HG03103 (cell line): ENCODE measurements around the gene RASD1.
"Not testable (repeated sequence)": the region's sequence is repeated elsewhere in the genome, so short reads cannot be mapped to it uniquely, and the experiment has no call there.

Source experiments
- ATAC-seq: cut with Tn5 transposase; IDR thresholded peaks from one replicate; pipeline ENCODE4 v1.9.1; 2021; ENCODE audit warnings: low read depth; ENCODE audit not compliant: unreplicated experiment

Gene RASD1

DNA sequence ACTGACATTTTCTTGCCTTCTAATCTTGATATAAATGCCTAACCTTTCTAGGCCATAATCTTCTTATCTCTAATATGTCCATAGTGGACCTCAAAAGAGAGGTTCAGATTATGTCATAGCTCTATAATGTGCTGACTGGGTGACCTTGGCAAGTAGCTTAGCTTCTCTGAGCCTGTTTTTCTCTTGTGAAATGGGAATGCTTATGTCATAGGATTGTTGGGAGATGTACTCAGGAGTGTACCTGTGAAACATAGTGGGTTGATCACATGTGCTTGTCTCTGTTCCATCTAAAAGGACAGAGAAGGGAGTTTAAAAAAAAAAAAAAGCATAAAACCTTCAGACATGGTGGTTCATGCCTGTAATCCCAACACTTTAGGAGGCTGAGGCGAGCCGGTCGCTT, 17.0 kb downstream of the RASD1 start:
- no peak for ATAC-seq

DNA sequence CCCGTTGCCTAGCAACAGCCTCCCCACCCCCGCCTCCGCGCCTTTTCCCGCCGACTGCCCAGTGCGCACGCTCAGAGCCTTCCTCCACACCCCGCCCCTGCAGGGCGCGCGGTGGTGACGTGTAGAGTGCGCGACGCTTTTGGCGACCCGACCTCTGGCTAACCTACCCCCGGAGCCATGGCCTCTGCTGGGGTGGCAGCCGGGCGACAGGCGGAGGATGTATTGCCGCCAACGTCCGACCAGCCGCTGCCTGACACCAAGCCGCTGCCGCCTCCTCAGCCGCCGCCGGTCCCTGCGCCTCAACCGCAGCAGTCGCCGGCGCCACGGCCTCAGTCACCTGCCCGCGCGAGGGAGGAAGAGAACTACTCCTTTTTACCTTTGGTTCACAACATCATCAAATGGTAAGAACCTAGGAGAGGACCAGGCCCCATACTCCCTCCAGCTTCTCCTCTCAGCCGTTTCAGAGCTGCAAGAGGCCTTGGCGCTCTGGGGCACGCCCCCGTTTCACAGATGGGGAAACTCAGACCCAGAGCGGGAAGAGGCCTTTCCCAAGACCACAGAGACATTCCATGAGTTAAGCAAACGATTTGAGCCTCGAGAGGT, 19.2 kb downstream of the RASD1 start, which contains the start of gene MED9:
MED9 (plus strand) TSS at position 136 of the 603 bp plus-strand sequence; CDS start at position 178, 42 bp downstream.
- ATAC-seq, result peak; percentile 68

DNA sequence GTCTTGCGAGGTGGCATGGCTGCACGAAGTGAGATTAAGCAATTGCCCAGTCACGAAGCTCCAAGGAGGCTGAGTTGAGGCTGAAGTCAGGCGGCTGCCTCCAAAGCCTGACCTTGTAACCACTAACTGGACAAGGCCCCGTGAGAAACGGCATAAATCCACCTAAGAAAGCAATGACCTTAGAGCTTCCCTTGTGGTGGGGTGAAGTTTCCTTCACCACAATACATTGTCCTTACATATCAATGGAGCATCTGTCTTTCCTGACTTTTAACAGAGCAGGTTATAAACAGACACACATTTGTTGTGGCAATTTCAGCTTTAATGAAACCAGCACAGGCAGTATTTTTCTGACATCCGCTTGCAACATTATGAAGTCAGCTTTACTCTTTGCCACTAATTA, 21.9 kb downstream of the RASD1 start:
- no peak for ATAC-seq

DNA sequence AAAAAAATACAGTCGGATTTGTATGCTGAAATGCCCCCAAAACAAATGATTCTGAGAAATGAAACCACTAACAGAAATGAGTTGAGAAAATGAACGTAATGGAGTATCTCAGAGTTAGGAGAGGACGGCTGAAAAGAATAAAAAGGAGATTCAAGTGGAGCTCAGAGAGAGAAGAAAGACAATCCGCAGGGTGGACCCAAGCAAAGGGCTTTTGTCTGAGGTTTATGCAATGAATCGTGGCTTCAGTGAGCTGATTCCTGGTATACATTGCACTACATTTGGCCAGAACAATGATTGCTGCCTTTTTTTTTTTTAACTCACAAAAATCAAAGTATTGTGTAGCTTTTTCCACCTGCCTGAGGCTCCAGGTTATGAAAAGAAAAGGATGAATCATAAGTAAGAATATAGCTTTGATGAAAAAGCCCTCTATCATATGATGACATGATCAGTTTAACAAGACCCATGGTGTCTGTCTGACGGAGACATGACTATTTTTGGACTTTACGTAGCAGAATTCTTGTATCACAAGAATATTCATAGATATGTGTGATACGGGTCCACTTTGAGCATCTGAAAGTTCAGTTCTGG, 23.8 kb downstream of the RASD1 start:
- ATAC-seq, result no peak

DNA sequence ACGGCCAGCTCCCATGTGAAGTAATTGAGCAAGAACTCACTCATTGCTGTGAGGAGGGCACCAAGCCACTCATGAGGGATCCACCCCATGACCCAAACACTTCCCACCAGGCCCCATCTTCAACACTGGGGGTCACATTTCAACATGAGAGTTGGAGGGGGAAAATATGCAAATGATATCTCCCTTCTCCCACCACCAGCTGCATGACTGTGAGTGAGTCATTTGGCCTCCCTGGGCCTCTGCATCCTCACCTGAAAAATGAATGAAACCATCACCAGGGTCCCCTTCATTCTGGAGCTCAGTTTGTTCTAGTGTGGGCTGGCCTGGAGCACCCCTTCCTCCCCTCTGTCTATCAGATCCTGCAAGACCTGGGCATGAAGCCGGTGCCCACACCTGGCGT, 26.2 kb downstream of the RASD1 start:
- ATAC-seq, result no peak

DNA sequence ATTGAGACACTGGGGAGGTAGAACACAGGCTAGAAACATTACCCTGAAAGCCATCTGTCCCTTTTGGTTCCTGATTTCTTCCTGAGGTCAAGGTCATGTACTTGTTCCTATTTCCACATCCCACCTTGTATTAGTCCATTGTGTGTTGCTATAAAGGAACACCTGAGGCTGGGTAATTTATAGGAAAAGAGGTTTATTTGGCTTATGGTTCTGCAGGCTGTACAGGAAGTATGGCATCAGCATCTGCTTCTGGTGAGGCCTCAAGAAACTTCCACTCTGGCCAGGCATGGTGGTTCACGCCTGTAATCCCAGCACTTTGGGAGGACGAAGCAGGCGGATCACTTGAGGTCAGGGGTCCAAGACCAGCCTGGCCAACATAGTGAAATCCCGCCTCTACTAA, 26.8 kb downstream of the RASD1 start:
- ATAC-seq, result no peak

DNA sequence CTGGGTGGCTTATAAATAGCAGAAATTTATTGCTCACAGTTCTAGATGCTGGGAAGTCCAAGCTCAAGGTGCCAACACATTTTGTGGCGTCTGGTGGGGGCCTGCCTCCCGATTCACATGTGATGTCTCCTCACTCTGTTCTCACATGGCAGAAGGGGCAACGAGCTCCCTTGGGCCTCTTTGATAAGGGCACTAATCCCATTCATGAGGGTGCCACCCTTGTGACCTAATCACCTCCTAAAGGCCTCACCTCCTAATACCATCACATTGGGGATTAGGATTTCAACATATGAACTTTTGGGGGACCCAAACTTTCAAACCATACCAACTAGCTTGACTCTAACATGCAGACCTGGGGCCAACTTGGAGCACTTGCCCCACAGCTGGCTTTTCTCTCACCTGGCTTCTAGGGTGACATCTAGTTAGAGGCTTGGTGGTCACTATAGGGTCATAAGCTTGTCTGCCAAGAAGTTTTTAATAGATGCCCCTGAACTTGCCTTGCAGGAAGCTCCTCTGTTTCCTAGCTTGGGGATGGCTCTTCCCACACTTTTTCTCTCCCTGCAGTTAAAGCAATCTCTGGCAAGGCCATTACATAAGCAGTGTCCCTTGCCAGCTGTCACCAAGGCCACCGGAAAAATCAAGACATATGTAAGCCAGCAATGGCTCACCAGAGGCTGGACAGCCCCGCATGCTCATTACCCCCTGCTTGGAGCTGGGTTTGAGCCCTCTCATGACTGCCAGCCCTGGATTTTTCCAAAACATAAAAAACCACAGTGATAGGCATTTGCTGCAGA, 27.8 kb downstream of the RASD1 start:
- no peak for ATAC-seq

DNA sequence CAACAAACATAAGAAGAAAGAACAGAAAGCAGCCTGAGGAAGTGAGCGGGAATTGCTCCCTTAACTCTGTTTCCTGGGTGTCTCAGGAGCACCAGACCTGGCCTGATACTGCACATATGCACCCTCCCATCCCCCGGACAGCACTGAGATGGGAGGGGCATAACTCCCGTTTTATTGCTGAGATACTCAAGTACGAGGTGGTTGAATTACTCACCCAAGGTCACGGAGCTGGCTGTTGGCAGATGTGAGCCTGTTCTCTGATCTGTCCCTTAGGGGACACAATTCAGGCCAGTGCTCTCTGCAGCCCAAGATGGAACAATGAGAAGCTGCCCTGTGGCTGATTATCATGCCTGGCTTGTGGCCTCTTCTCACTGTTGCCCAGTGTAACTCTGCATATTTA, 28.5 kb downstream of the RASD1 start:
- ATAC-seq, result no peak

DNA sequence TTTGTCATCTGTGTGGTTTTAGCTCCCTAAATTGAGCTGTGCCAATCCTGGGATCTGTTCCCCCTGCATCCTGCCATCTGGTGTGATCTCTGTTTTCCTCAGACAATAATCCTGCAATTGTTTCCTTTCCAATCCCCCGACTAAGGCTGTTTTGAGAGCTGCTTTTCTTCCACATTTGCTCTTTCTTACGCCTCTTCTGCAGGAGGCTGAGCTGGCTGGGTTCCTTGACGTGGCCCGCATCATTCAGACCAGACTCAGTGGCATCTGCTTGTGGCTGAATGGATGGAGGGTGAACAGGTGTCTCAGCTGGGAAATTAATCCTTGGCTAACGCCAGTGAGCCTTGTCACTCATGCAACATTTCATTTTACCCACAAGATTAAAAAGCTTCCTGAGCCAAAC, 29.2 kb downstream of the RASD1 start:
- no peak for ATAC-seq

DNA sequence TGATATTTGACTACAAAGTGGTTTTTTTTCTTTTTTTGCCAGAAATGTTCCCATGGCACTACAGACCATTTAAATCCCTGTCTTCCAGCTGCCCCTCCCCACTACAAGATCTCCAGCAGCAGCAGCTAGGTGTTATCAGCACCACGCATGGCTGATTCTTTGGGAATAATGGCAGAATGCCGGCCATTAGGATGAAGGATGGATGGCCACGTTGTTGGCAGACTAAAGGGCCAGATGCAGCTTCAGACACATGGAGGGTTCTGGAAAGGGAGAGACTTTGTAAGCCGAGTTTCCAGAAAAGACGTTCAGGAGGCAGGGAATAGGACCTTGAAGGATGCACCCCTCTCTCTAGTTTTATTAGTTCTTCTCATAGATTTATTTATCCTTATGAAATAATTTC, 29.7 kb downstream of the RASD1 start:
- no peak for ATAC-seq

DNA sequence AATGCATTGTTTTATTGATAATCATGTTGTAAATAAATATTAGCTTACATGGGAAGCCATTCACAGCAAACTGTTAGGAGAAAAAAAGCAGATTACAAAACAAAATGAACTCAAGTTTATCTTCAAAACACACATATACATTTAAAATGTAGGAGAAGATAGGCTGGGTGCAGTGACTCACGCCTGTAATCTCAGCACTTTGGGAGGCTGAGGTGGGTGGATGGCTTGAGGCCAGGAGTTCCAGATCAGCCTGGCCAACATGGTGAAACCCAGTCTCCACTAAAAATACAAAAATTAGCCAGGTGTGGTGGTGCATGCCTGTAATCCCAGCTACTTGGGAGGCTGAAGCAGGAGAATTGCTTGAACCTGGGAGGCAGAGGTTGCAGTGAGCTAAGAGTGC, 30.3 kb downstream of the RASD1 start:
- ATAC-seq, result not testable (repeated sequence)

DNA sequence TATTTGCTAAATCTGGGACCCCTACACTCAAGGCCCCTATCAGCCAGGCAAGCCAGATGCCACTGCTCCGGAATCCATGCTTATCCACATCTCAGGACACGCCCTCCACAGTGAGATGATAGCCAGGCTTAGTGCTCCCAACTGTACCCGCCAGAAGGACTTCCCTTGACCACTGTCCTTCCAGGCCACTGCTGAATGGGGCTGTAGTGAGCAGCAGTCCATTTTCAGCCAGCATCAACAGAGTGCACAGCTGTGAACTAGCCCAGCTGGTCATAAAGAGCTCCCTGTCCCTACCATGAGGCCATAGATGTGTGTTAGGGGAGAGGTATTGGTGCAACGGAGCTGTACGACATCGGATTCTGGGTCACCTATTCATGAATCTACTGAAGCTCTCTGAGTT, 32.4 kb downstream of the RASD1 start:
- ATAC-seq, result no peak

DNA sequence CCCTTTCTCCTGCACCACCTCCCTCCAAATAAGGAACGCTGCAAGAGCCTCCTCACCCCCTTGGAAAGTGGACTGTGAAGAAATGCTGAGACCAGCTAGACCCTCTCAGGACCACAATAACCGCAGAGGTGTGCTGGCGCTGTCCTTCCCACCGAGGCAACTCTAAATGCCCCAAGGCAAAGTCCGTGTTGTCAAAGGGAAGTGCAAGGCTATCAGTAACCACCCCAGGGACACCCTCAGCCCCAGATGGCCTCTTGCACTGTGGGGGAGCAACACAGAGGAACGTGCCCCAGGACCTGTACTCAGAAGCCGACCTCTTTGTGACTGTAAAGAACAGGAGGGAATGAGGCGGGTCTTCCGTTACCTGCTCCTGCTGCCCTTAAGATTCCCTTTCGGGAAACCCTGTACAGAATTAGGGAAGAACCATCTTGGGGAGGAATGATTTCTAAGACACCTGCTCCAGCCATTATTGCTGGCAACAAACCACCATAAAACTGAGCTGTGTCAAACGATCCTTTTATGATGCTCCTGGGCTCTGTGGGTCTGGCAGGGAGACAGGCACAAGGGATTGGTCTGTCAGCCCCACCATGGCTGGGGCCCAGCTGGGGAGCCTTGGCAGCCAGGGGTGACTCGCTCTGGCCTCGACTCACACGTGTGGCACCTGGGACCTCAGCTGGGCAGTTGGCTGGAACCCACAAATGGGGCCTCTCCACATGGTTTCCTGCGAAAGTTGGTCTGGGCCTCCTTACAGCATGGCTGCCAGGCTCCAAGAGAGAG, 34.0 kb downstream of the RASD1 start:
- no peak for ATAC-seq

DNA sequence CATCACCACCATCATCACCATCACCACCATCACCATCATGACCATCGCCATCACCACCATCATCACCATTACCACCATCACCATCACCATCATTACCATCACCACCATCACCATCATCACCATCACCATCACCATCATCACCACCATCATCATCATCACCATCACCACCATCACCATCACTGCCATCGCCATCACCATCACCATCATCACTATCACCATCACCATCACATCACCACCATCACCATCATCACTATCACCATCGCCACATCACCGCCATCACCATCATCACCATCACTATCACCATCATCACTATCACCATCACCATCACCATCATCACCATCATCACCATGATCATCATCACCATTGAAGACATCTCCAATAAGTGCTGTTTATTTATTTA, 36.2 kb downstream of the RASD1 start:
- ATAC-seq, result no peak

DNA sequence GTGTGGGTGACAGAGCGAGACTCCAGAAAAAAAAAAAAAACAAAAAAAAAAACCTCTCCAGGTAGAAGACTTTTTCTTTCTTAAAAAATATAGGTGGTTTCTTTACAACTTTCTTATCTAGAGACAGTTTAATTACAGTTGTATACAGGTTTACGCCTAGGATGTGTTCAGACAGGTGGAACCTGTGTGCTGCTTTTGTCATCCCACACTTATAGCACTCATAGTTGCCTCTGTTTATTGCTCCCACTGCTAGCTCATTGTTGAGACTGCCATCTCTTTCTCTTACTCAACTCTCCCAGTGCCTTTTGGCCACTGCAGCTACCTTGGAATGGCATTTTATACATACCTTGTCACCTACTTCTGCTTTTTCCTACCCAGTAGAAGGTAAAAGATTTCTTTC, 38.5 kb downstream of the RASD1 start:
- ATAC-seq, result no peak

DNA sequence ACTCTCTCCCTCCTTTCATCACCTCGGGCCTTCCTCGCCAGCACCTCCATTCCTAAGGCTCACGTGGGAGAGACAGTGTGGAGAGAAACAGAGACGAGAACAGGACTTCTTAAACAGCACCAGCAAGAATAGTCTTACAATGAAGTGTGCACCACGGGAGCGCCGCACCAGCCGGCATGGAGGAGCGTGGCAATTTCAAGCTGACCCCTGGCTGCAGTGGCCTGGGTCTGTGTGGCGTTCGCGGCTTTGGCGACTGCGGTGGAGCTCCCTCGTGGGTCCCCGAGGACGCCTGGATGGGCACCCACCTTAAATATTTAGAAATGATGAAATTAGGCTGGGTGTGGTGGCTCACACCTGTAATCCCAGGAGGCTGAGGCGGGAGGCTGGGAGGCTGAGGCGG, 39.9 kb downstream of the RASD1 start:
- no peak for ATAC-seq

DNA sequence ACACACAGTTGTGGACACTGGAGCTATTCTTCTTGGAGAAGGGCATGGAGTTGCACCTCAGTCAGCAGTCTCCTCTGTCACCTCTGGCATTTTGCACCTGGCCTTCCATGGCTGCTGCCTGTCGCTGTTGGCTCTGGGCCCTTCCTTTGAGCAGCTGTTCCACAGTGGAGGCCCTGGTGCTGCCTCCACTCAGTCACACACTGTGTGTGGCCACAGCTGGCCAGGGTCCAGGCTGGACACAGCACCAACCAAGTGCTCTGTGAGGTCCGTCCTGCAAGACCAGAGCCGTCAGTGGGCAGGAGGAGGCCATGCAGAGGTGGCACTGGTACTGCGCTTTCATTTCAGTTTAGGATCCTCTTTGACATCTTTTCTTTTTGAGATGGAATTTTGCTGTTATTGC, 41.0 kb downstream of the RASD1 start:
- no peak for ATAC-seq

DNA sequence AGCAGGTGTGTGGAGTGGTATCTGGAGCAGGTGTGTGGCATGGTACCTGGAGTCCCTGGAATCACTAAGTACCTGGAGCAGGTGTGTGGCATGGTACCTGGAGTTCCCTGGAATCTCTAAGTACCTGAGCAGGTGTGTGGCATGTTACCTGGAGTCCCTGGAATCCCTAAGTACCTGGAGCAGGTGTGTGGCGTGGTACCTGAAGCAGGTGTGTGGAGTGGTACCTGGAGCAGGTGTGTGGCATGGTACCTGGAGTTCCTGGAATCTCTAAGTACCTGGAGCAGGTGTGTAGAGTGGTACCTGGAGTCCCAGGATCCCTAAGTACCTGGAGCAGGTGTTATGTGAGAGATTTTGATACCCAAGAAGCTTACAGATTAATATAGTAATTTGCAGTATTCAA, 41.5 kb downstream of the RASD1 start:
- not testable (repeated sequence) for ATAC-seq

DNA sequence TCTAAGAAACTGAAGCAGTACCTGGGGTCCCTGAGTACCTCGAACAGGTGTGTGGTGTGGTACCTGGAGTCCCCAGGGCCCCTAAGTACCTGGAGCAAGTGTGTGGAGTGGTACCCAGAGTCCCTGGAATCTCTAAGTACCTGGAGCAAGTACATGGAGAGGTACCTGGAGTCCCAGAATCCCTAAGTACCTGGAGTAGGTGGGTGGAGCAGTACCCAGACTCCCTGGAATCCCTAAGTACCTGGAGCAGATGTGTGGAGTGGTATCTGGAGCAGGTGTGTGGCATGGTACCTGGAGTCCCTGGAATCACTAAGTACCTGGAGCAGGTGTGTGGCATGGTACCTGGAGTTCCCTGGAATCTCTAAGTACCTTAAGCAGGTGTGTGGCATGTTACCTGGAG, 41.9 kb downstream of the RASD1 start:
- ATAC-seq, result no peak

DNA sequence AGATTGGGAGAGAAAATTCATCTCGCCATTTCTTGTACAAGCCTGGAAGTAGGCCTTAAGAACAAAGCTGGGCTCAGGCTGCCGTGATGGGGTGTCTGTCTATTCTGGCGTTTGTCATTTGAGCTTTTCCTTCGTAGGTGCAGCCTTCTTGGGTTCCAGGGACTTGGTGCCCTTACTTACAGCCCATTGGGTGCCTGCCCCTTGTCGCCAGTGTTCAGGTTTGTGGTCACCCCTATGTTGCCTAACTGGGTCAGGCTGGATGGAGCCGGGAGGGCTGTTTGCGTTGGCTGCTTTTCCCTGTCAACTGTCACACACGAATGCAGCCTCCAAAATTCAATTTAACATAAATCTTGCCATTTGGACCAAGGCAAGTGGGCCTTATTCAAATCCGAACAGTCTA, 43.1 kb downstream of the RASD1 start:
- no peak for ATAC-seq

DNA sequence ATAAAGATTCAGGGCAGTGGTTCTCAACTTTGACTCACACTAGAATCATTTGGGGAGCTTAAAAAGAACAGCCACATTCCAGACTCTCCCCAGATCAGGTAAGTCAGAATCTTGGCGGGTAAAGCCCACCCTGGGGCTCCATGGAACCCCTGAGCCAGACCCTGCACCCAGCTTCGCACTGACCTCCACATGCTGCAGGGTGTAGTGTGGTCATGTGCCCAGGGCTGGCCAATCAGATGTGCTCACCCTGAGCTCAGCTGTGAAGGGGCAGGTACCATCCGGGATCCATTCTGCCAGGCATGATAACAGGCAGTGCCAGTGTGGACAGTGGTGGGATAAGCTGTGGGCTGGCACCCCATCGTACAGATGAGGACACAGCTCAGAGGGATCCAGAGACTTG, 47.5 kb downstream of the RASD1 start:
- ATAC-seq, result no peak
